Neural progenitor cell (in vitro differentiated cells): Measurements from ENCODE around the gene HTR5A.

Source experiments
- EZH2 ChIP-seq: fragments of 200-600 bp; sonication (generic); IDR thresholded peaks from 2 replicates; pipeline ENCODE4 v1.6.1; 2017; ENCODE audit warnings: antibody characterized with exemption, mild to moderate bottlenecking, moderate library complexity
- EZH2phosphoT487 ChIP-seq: fragments of 200-600 bp; sonication (generic); IDR thresholded peaks from 2 replicates; pipeline ENCODE4 v1.6.1; 2017; ENCODE audit warnings: antibody characterized with exemption
- TF ChIP-seq, protein P1 (sequence below): fragments of 200-600 bp; sonication (generic); IDR thresholded peaks from 2 replicates; pipeline ENCODE4 v1.5.1; 2017; ENCODE audit warnings: antibody characterized with exemption, mild to moderate bottlenecking

DNA sequence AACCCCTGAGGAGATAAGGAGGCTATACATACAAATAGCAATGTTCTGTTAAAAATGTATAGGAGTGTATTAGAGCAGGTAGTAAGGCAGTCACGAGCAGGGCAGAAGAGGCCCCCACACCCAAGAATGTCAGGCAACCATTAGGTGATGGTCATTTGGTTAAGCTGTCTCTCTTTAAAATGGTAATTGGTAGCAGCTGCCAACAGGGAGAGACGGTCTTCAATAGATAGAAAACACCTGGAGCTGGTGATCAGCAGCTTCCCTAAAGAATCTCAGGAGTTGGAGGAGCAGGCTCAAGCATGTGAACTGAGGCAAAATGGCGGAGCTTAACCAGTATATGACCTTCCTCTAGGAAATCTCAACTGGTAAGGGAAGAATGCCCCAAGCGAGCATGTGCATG lies 26.4 kb upstream of the HTR5A start:
- TF ChIP-seq, protein P1, sequence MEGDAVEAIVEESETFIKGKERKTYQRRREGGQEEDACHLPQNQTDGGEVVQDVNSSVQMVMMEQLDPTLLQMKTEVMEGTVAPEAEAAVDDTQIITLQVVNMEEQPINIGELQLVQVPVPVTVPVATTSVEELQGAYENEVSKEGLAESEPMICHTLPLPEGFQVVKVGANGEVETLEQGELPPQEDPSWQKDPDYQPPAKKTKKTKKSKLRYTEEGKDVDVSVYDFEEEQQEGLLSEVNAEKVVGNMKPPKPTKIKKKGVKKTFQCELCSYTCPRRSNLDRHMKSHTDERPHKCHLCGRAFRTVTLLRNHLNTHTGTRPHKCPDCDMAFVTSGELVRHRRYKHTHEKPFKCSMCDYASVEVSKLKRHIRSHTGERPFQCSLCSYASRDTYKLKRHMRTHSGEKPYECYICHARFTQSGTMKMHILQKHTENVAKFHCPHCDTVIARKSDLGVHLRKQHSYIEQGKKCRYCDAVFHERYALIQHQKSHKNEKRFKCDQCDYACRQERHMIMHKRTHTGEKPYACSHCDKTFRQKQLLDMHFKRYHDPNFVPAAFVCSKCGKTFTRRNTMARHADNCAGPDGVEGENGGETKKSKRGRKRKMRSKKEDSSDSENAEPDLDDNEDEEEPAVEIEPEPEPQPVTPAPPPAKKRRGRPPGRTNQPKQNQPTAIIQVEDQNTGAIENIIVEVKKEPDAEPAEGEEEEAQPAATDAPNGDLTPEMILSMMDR = no peak
- no peak for TF ChIP-seq EZH2
- no peak for TF ChIP-seq EZH2phosphoT487
